Heart right ventricle (tissue), 16 donors: ENCODE measurements around the gene CCDC112. TPM values are rescaled to one million over a fixed set of nuclear protein-coding genes. Genes with fewer than 3 reads are reported as not detected.

Source experiments
- ATAC-seq, 8 donors: fragments of 200-7000 bp; cut with Tn5 transposase; one replicate each; pipeline ENCODE4 v1.9.1; 2020; ENCODE audit warnings: mild to moderate bottlenecking in 8 of 8, moderate library complexity in 8 of 8, moderate number of reproducible peaks in 1 of 8
- DNase-seq, 2 donors: peaks; one replicate each; pipeline ENCODE4 v3.0.0-alpha.2; 2020
- H3K27ac ChIP-seq, 10 donors: fragments of 200-600 bp; sonication (generic) in 2 of 10; one replicate each; pipeline versions ENCODE4 v1.5.0 to v1.8.0; 2020 to 2022; ENCODE audit warnings: mild to moderate bottlenecking in 3 of 10
- H3K27me3 ChIP-seq, 7 donors: fragments of 200-600 bp; one replicate each; pipeline ENCODE4 v1.8.0; 2021 to 2022; ENCODE audit warnings: mild to moderate bottlenecking in 2 of 7
- H3K36me3 ChIP-seq, 9 donors: fragments of 200-600 bp; sonication (generic) in 1 of 9; one replicate each; pipeline versions ENCODE4 v1.5.0 to v1.8.0; 2020 to 2022; ENCODE audit warnings: mild to moderate bottlenecking in 2 of 9
- H3K4me1 ChIP-seq, 9 donors: fragments of 200-600 bp; sonication (generic) in 1 of 9; one replicate each; pipeline versions ENCODE4 v1.5.0 to v1.8.0; 2020 to 2022; ENCODE audit warnings: mild to moderate bottlenecking in 4 of 9
- H3K4me3 ChIP-seq, 10 donors: fragments of 200-600 bp; sonication (generic) in 2 of 10; one replicate each; pipeline versions ENCODE4 v1.5.0 to v1.8.0; 2020 to 2022; ENCODE audit warnings: mild to moderate bottlenecking in 7 of 10, moderate library complexity in 2 of 10
- H3K9me3 ChIP-seq, 11 donors: fragments of 200-600 bp in 10 of 11; sonication (generic) in 2 of 11; one replicate each; pipeline versions ENCODE4 v1.5.0 to v1.8.0; 2013 to 2022; ENCODE audit warnings: mild to moderate bottlenecking in 2 of 11, control low read depth in 1 of 11, moderate library complexity in 1 of 11
- WGBS, 2 donors: extraction: QIAGEN DNeasy Blood & Tissue Kit; methylation state at CpG; one replicate each; pipeline ENCODE4 v1.1.7; 2013; ENCODE audit warnings: inconsistent platforms in 1 of 2; 5-methylcytosine and 5-hydroxymethylcytosine counted together
- intact Hi-C, 10 donors: fragments of 100-400 bp; cut with DNase I; formaldehyde crosslinking; loops; one replicate each; pipeline versions ENCODE4 v1.11.1 to v1.14.2; 2022
- polyA plus RNA-seq, 2 donors: library from polyadenylated mRNA; stranded (reverse); fragments of 200-250 nt; gene quantifications; one replicate each; pipeline ENCODE4 v1.2.3, GENCODE V29; 2013
- total RNA-seq, 10 donors: library from RNA; stranded (reverse); fragmentation: NEBNext Ultra II Directional in 3 of 10; extraction: Animal tissue kit (Norgen Biotek cat#: 25700) in 3 of 10; gene quantifications; one replicate each; pipeline versions ENCODE4 v1.2.1 to v1.2.4, GENCODE V29; 2021 to 2023
- TF ChIP-seq, protein P1 (sequence below), 9 donors: fragments of 200-600 bp; sonication (generic) in 2 of 9; IDR thresholded peaks; one replicate each; pipeline versions ENCODE4 v1.5.0 to v1.8.0; 2021 to 2022; ENCODE audit warnings: antibody characterized with exemption in 9 of 9, mild to moderate bottlenecking in 5 of 9, moderate library complexity in 1 of 9
- donor health status: Arrhythmogenic right ventricular cardiomyopathy.
- donor health status: ischemic (EF 13 %, LVEDD 7.1; RV severe dilation, severe dysfunction).
- donor health status: healthy with polysubstance abuse.
- donor health status: DM: no; HTN: yes; CAD: no.
- donor health status: DM: no; HTN: no; CAD: no.
- donor health status: ischemic (EF 25% LVEDD 6.9; RV normal size, moderate dysfunction).
- donor health status: ischemic (EF 25% LVEDD 5.7; RV mildly dilated, moderate dysfunction).
- donor health status: healthy.
- donor health status: DM: yes; HTN: yes; CAD: no.
- donor health status: Ischemic cardiomyopathy.
- donor health status: ischemic (EF 35%, LVEDD 5.7; RV mildly dilated, moderate dysfunction).
- donor health status: nonischemic (EF 11% LVEDD 7.7; RV severe dilation, severe dysfunction).
- donor health status: DM: yes; HTN: yes; CAD: no.
- donor health status: PGD.
- donor health status: ischemic (EF 29% LVEDD 5.4; RV normal size, mild dysfunction).
- donor health status: nonischemic (EF 23%, LVEDD 6.1; RV moderate dilation, normal function).

CCDC112 gene
- total and polyA plus RNA-seq, 12 donors = 3.0 to 10.8 (median 4.8) TPM

- 71 to 91% methylated on average over 2 of the region's 2 CpGs for WGBS, 2 donors
- no peak overlapping the region for H3K27ac ChIP-seq
- TF ChIP-seq, protein P1, sequence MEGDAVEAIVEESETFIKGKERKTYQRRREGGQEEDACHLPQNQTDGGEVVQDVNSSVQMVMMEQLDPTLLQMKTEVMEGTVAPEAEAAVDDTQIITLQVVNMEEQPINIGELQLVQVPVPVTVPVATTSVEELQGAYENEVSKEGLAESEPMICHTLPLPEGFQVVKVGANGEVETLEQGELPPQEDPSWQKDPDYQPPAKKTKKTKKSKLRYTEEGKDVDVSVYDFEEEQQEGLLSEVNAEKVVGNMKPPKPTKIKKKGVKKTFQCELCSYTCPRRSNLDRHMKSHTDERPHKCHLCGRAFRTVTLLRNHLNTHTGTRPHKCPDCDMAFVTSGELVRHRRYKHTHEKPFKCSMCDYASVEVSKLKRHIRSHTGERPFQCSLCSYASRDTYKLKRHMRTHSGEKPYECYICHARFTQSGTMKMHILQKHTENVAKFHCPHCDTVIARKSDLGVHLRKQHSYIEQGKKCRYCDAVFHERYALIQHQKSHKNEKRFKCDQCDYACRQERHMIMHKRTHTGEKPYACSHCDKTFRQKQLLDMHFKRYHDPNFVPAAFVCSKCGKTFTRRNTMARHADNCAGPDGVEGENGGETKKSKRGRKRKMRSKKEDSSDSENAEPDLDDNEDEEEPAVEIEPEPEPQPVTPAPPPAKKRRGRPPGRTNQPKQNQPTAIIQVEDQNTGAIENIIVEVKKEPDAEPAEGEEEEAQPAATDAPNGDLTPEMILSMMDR (IDR thresholded peaks at IDR 0.05) = no peak
- H3K4me1 ChIP-seq = peaks cover 0 to 27% (median 9%) of the 10 kb centered on the region in 9 donors
- DNase-seq (no peak), ATAC-seq (no peak)
- H3K27me3 ChIP-seq = no peaks in the 10 kb centered on the region
- H3K4me3 ChIP-seq = no peak overlapping the region
- no peaks in the 10 kb centered on the region for H3K36me3 ChIP-seq
- intact Hi-C loops = loop anchor here in 2 of 10 donors (5.0 kb wide), 2 partner anchors 40 to 50 kb away; no protein-coding TSS in a partner anchor
- H3K9me3 ChIP-seq = peaks cover 0 to 7% (median 0%) of the 10 kb centered on the region in 11 donors
These were observed 26.3 kb upstream of the CCDC112 start for GRCh38 chr5:115322729-115323128.

DNA sequence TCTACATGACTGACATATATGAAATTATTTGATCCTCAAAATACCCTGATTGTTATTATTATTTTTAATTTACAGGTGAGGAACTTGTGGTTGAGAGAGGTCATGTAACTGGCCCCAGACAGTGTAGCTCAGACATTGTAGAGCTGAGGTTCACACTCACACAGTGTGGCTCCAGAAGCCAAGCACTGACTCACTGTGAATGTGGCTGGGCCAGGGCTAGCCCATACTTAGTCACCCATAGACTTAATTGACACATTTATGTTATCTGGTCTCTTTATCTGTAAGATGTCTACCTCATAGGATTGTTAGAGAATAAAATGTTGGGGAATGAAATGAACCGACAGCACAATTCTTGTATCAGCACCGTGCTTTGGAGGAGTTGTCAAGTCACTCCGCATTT lies 24.9 kb upstream of the CCDC112 start:
- no peak overlapping the region for H3K27ac ChIP-seq
- DNase-seq (no peak), ATAC-seq (no peak)
- 95 to 98% methylated on average over 3 of the region's 3 CpGs for WGBS, 2 donors
- no peak overlapping the region for H3K4me3 ChIP-seq
- no peaks in the 10 kb centered on the region for H3K27me3 ChIP-seq
- no peaks in the 10 kb centered on the region for H3K36me3 ChIP-seq
- H3K4me1 ChIP-seq = peaks cover 0 to 32% (median 9%) of the 10 kb centered on the region in 9 donors
- TF ChIP-seq, protein P1 (IDR thresholded peaks at IDR 0.05) = no peak
- intact Hi-C loops = loop anchor here in 2 of 10 donors (5.0 kb wide), 2 partner anchors 41 to 51 kb away; no protein-coding TSS in a partner anchor
- H3K9me3 ChIP-seq = peaks cover 0 to 7% (median 0%) of the 10 kb centered on the region in 11 donors

DNA sequence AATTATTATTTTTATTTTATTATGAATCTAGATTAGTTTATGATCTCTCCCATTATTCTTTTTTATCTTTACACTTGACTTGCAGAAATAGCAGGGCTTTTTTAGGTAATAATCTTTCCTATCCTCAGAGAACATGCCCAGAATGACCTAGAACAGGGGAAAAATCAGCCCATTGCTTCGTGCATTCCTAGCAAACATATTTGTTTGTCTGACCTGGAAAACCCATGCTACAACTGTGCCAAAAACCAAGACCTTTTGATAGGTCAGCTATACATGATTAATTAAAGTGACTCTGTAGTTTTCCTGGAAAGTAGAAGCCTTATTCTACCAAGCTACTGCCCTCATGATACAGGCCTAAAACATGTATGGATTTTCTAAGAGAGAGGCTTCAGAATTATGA lies 24.1 kb upstream of the CCDC112 start:
- TF ChIP-seq, protein P1 (IDR thresholded peaks at IDR 0.05) = no peak
- H3K4me3 ChIP-seq = no peak overlapping the region
- no peak overlapping the region for H3K27ac ChIP-seq
- no peak for DNase-seq
- peaks cover 0 to 7% (median 0%) of the 10 kb centered on the region in 11 donors for H3K9me3 ChIP-seq
- H3K27me3 ChIP-seq = no peaks in the 10 kb centered on the region
- peaks cover 0 to 26% (median 8%) of the 10 kb centered on the region in 9 donors for H3K4me1 ChIP-seq
- WGBS, 2 donors = 66 to 69% methylated on average over 1 of the region's 1 CpG
- no peaks in the 10 kb centered on the region for H3K36me3 ChIP-seq
- intact Hi-C loops = loop anchor here in 2 of 10 donors (5.0 kb wide), 2 partner anchors 42 to 52 kb away; no protein-coding TSS in a partner anchor
- ATAC-seq = no peak

- WGBS, 2 donors = 65 to 67% methylated on average over 3 of the region's 3 CpGs
These were observed 23.6 kb upstream of the CCDC112 start for GRCh38 chr5:115320006-115320405.

More at GRCh38 chr5:115320006-115320405, 23.6 kb upstream of the CCDC112 start:
- H3K4me3 ChIP-seq = no peak overlapping the region
- TF ChIP-seq, protein P1 (IDR thresholded peaks at IDR 0.05) = no peak
- H3K36me3 ChIP-seq = no peaks in the 10 kb centered on the region
- DNase-seq (no peak), ATAC-seq (no peak)
- H3K9me3 ChIP-seq = peaks cover 0 to 7% (median 0%) of the 10 kb centered on the region in 11 donors
- H3K4me1 ChIP-seq = peaks cover 0 to 24% (median 4%) of the 10 kb centered on the region in 9 donors
- no peak overlapping the region for H3K27ac ChIP-seq
- H3K27me3 ChIP-seq = no peaks in the 10 kb centered on the region
- intact Hi-C loops = loop anchor here in 2 of 10 donors (5.0 kb wide), 2 partner anchors 42 to 52 kb away; no protein-coding TSS in a partner anchor
